Thyroid gland (tissue), 4 donors: ENCODE data around the gene ATG4D. TPM values are rescaled to one million over a fixed set of nuclear protein-coding genes. Genes with fewer than 3 reads are reported as not detected.
"Not testable (repeated sequence)": the region's sequence is repeated elsewhere in the genome, so short reads cannot be mapped to it uniquely, and the experiment has no call there.

Source experiments
- DNase-seq, 2 donors: peaks; one replicate each; pipeline ENCODE4 v3.0.0-alpha.2; 2019
- H3K27ac ChIP-seq, 3 donors: fragments of 200-600 bp; sonication (generic); 1 replicate in 2 of 3; 2 replicates in 1 of 3; pipeline ENCODE4 v1.5.1; 2016 to 2019; ENCODE audit warnings: mild to moderate bottlenecking in 1 of 3, moderate library complexity in 1 of 3
- H3K27me3 ChIP-seq: fragments of 200-600 bp; sonication (generic); one replicate; pipeline ENCODE4 v1.5.1; 2019
- H3K36me3 ChIP-seq, 2 donors: fragments of 200-600 bp; sonication (generic); one replicate each; pipeline ENCODE4 v1.5.1; 2016 to 2019
- H3K4me1 ChIP-seq, 2 donors: fragments of 200-600 bp; sonication (generic); one replicate each; pipeline ENCODE4 v1.5.1; 2017 to 2019
- H3K4me3 ChIP-seq, 3 donors: fragments of 200-600 bp; sonication (generic); replicated peaks in 1 of 3; 1 replicate in 2 of 3; 2 replicates in 1 of 3; pipeline ENCODE4 v1.5.1; 2016; ENCODE audit warnings: mild to moderate bottlenecking in 1 of 3
- H3K9me3 ChIP-seq: fragments of 200-600 bp; sonication (generic); one replicate; pipeline ENCODE4 v1.5.1; 2017
- CTCF ChIP-seq, 6 experiments: fragments of 200-600 bp in 3 of 6; fragments of 450-650 bp in 3 of 6; sonication (generic) in 3 of 6; IDR thresholded peaks; one replicate each; pipeline ENCODE4 v1.5.1; 2016 to 2019; ENCODE audit warnings: antibody characterized with exemption in 6 of 6, mild to moderate bottlenecking in 2 of 6, inconsistent platforms in 1 of 6, moderate library complexity in 1 of 6
- POLR2A ChIP-seq, 2 donors: fragments of 450-650 bp; IDR thresholded peaks; one replicate each; pipeline ENCODE4 v1.6.1; 2017; ENCODE audit warnings: antibody characterized with exemption in 2 of 2, mild to moderate bottlenecking in 2 of 2, moderate library complexity in 1 of 2
- WGBS, 2 donors: methylation state at CpG; one replicate each; pipeline ENCODE4 v1.1.5; 2017; 5-methylcytosine and 5-hydroxymethylcytosine counted together
- intact Hi-C: fragments of 100-400 bp; cut with DNase I; formaldehyde crosslinking; loops from one replicate; pipeline ENCODE4 v1.15.1; 2023
- total RNA-seq, 4 donors: library from RNA; depleted of rRNA; stranded (reverse); fragments of >200 nt; gene quantifications; one replicate each; pipeline ENCODE4 v1.2.3, GENCODE V29; 2016

The ATG4D gene
- total RNA-seq, 4 donors from 2014 or later, result 28.4 to 37.0 (median 31.3) TPM

DNA sequence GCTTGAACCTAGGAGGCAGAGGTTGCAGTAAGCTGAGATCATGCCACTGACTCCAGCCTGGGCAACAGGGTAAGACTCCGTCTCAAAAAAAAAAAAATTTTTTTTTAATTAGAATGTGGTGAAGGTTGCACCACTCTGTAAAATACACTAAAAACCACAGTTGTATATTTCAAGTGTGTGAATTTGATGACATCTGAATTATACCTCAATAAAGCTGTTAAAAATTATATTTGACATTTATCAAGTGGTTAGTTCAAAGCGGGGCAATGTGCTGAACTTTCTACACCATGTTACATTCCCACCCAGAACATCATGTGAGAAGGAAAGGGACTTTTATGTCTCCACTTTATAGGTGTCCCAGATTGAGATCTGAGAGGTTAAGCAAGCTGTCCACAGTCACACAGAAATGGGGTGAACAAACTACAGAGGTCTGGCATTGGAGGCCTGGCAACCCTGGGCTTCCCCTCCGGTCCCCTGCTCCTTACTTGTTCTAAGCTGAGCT lies 20.5 kb upstream of the ATG4D start:
- Histone ChIP-seq H3K4me1 (peaks cover 2 to 6% of the 10 kb centered on the region in 2 donors), H3K36me3 (no peaks in the 10 kb centered on the region), H3K9me3 (no peaks in the 10 kb centered on the region), H3K4me3 (no peak overlapping the region), H3K27me3 (no peaks in the 10 kb centered on the region), H3K27ac (no peak overlapping the region)
- TF ChIP-seq CTCF (IDR thresholded peaks at IDR 0.05), result no peak
- TF ChIP-seq POLR2A (IDR thresholded peaks at IDR 0.05), result no peak
- intact Hi-C loops, result no loop called here
- 82 to 85% methylated on average over 3 of the region's 3 CpGs for WGBS, 2 donors
- DNase-seq, result no peak

GRCh38 chr19:10525636-10526035 lies 18.1 kb upstream of the ATG4D start:
- intact Hi-C loops, result no loop called here
- no peaks in the 10 kb centered on the region for H3K27me3 ChIP-seq
- no peaks in the 10 kb centered on the region for H3K36me3 ChIP-seq
- H3K9me3 ChIP-seq, result no peaks in the 10 kb centered on the region
- 90 to 93% methylated on average over 7 of the region's 7 CpGs for WGBS, 2 donors
- no peaks in the 10 kb centered on the region for H3K4me1 ChIP-seq
- H3K27ac ChIP-seq, result no peak overlapping the region
- TF ChIP-seq POLR2A (IDR thresholded peaks at IDR 0.05) (no peak), CTCF (IDR thresholded peaks at IDR 0.05) (no peak)
- H3K4me3 ChIP-seq, result no peak overlapping the region
- no peak for DNase-seq

GRCh38 chr19:10526887-10527286 lies 16.8 kb upstream of the ATG4D start:
- intact Hi-C loops, H3K9me3 ChIP-seq, H3K4me1 ChIP-seq, H3K36me3 ChIP-seq, H3K27ac ChIP-seq, H3K4me3 ChIP-seq, H3K27me3 ChIP-seq, DNase-seq: not testable (repeated sequence)
- 90 to 94% methylated on average over 8 of the region's 8 CpGs for WGBS, 2 donors

- intact Hi-C loops, result no loop called here
- Histone ChIP-seq H3K27ac (no peak overlapping the region), H3K4me3 (no peak overlapping the region), H3K36me3 (no peaks in the 10 kb centered on the region), H3K9me3 (no peaks in the 10 kb centered on the region), H3K4me1 (no peaks in the 10 kb centered on the region), H3K27me3 (no peaks in the 10 kb centered on the region)
- TF ChIP-seq CTCF (IDR thresholded peaks at IDR 0.05) (no peak), POLR2A (IDR thresholded peaks at IDR 0.05) (no peak)
- no peak for DNase-seq
- 100% methylated on average over 1 of the region's 1 CpG for WGBS, 2 donors
These were observed 11.2 kb upstream of the ATG4D start for GRCh38 chr19:10532457-10532856.

- intact Hi-C loops, result no loop called here
- H3K4me1 ChIP-seq, result no peaks in the 10 kb centered on the region
- TF ChIP-seq POLR2A (IDR thresholded peaks at IDR 0.05) (no peak), CTCF (IDR thresholded peaks at IDR 0.05) (no peak)
- no peaks in the 10 kb centered on the region for H3K27me3 ChIP-seq
- DNase-seq, result no peak
- no peak overlapping the region for H3K4me3 ChIP-seq
- no peaks in the 10 kb centered on the region for H3K9me3 ChIP-seq
- WGBS, 2 donors, result 80 to 82% methylated on average over 10 of the region's 10 CpGs
- no peaks in the 10 kb centered on the region for H3K36me3 ChIP-seq
- no peak overlapping the region for H3K27ac ChIP-seq
These were observed 9.9 kb upstream of the ATG4D start for GRCh38 chr19:10533646-10534386.
